Adrenal gland (tissue), 12 donors: Measurements from ENCODE around the gene COL21A1. TPM values are rescaled to one million over a fixed set of nuclear protein-coding genes. Genes with fewer than 3 reads are reported as not detected.

Source experiments
- DNase-seq, 7 donors: peaks; one replicate each; pipeline ENCODE4 v3.0.0-alpha.2; 2019 to 2020
- H3K27ac ChIP-seq, 5 donors: fragments of 200-600 bp; sonication (generic) in 4 of 5; 1 replicate in 3 of 5; 2 replicates in 2 of 5; pipeline versions ENCODE4 v1.5.1 to v1.8.0; 2016 to 2020; ENCODE audit warnings: mild to moderate bottlenecking in 1 of 5
- H3K27me3 ChIP-seq: fragments of 200-600 bp; 2 replicates; pipeline ENCODE4 v1.8.0; 2021
- H3K36me3 ChIP-seq, 2 donors: fragments of 200-600 bp; replicated peaks in 1 of 2; 1 replicate in 1 of 2; 2 replicates in 1 of 2; pipeline versions ENCODE4 v1.5.1 to v1.8.0; 2018 to 2022
- H3K4me1 ChIP-seq, 2 donors: fragments of 200-600 bp; replicated peaks in 1 of 2; 1 replicate in 1 of 2; 2 replicates in 1 of 2; pipeline versions ENCODE4 v1.5.1 to v1.8.0; 2018 to 2021
- H3K4me3 ChIP-seq, 4 donors: fragments of 200-600 bp; sonication (generic) in 3 of 4; one replicate each; pipeline ENCODE4 v1.5.1; 2016 to 2018
- H3K9me3 ChIP-seq, 3 donors: fragments of 200-600 bp; sonication (generic) in 1 of 3; replicated peaks in 1 of 3; 1 replicate in 2 of 3; 2 replicates in 1 of 3; pipeline versions ENCODE4 v1.5.1 to v1.8.0; 2016 to 2021
- CTCF ChIP-seq, 6 experiments: fragments of 450-650 bp in 4 of 6; fragments of 200-600 bp in 2 of 6; sonication (generic) in 1 of 6; IDR thresholded peaks; 1 replicate in 5 of 6; 2 replicates in 1 of 6; pipeline versions ENCODE4 v1.5.1 to v1.8.0; 2016 to 2021; ENCODE audit warnings: antibody characterized with exemption in 6 of 6, mild to moderate bottlenecking in 2 of 6, moderate library complexity in 1 of 6
- POLR2A ChIP-seq, 2 donors: fragments of 450-650 bp; IDR thresholded peaks; one replicate each; pipeline ENCODE4 v1.6.1; 2017; ENCODE audit warnings: antibody characterized with exemption in 2 of 2, mild to moderate bottlenecking in 2 of 2, moderate library complexity in 1 of 2
- WGBS, 4 donors: extraction: QIAGEN DNeasy Blood & Tissue Kit in 2 of 4; methylation state at CpG; one replicate each; pipeline versions ENCODE4 v1.1.5 to v1.1.7; 2013 to 2017; 5-methylcytosine and 5-hydroxymethylcytosine counted together
- intact Hi-C, 2 donors: fragments of 100-400 bp; cut with DNase I; formaldehyde crosslinking; loops; one replicate each; pipeline versions ENCODE4 v1.14.1 to v1.15.0; 2022 to 2023
- polyA plus RNA-seq, 3 donors: library from polyadenylated mRNA; stranded (reverse); fragments of 200-250 nt in 2 of 3; fragments of 350-450 nt in 1 of 3; fragmentation: Illumina TruSeq in 1 of 3; extraction: RNeasy Lipid Tissue Mini Kit (QIAGEN cat#74804) in 1 of 3; gene quantifications; one replicate each; pipeline ENCODE4 v1.2.3, GENCODE V29; 2013 to 2014
- total RNA-seq, 9 donors: library from RNA; depleted of rRNA in 4 of 9; stranded (reverse); fragments of >200 nt in 4 of 9; fragments of 120-200 nt in 1 of 9; fragmentation: NEBNext Ultra II Directional in 1 of 9; extraction: Animal tissue kit (Norgen Biotek cat#: 25700) in 1 of 9; gene quantifications; one replicate each; pipeline versions ENCODE4 v1.1.0 to v1.2.4, GENCODE V29; 2013 to 2023
- donor health status: healthy with polysubstance abuse.
- donor health status: Bipolar disorder and iron deficiency.
- donor health status: DM: yes; HTN: yes; CAD: no.
- donor health status: DM: no; HTN: no; CAD: no.
- donor health status: DM: no; HTN: no; CAD: no.
- donor health status: DM: yes; HTN: yes; CAD: no.

COL21A1 gene
- total and polyA plus RNA-seq, 12 donors = 0.12 to 19.4 (median 1.2) TPM

- 53 to 64% (median 60%) methylated on average over 7 of the region's 7 CpGs for WGBS, 4 donors
- no peaks in the 10 kb centered on the region for H3K4me1 ChIP-seq
- H3K27ac ChIP-seq = no peak overlapping the region
- no peaks in the 10 kb centered on the region for H3K36me3 ChIP-seq
- no peak for DNase-seq
- H3K9me3 ChIP-seq = no peaks in the 10 kb centered on the region
- intact Hi-C loops = loop anchor here (5.0 kb wide), 1 partner anchor 309 kb away; no protein-coding TSS in a partner anchor
- no peaks in the 10 kb centered on the region for H3K27me3 ChIP-seq
- H3K4me3 ChIP-seq = no peak overlapping the region
- TF ChIP-seq CTCF (IDR thresholded peaks at IDR 0.05) = no peak
- TF ChIP-seq POLR2A (IDR thresholded peaks at IDR 0.05) = no peak
Measured at GRCh38 chr6:56291302-56291917, 44.0 kb upstream of the COL21A1 start.

DNA sequence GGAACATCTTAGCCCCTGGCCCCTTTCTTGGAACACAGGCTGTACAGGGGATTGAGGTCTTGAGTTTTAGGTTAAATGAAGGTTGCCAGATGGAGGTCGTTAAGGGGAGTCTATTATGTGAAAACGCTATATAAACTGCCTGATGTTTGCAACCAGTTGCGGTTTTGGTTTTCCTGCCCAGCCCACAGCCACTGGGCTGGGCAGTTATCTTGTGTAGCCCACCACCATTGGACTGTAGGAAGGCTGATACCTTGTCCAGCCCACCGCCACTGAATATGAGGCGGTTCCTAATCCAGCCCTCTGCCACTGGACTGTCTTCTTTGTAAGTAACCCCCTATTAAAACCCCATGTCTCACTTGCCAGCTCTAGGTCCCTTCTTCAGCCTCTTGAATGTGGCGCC, 42.3 kb upstream of the COL21A1 start:
- Histone ChIP-seq H3K36me3 (no peaks in the 10 kb centered on the region), H3K27ac (no peak overlapping the region), H3K4me1 (no peaks in the 10 kb centered on the region), H3K27me3 (no peaks in the 10 kb centered on the region), H3K9me3 (no peaks in the 10 kb centered on the region), H3K4me3 (no peak overlapping the region)
- 84 to 95% (median 85%) methylated on average over 6 of the region's 6 CpGs for WGBS, 4 donors
- TF ChIP-seq POLR2A (IDR thresholded peaks at IDR 0.05) (no peak), CTCF (IDR thresholded peaks at IDR 0.05) (no peak)
- no peak for DNase-seq
- intact Hi-C loops = loop anchor here (5.0 kb wide), 1 partner anchor 307 kb away; no protein-coding TSS in a partner anchor

GRCh38 chr6:56288347-56288746, 41.0 kb upstream of the COL21A1 start:
- H3K27ac ChIP-seq = no peak overlapping the region
- no peak overlapping the region for H3K4me3 ChIP-seq
- no peaks in the 10 kb centered on the region for H3K36me3 ChIP-seq
- no peak for TF ChIP-seq POLR2A (IDR thresholded peaks at IDR 0.05)
- TF ChIP-seq CTCF (IDR thresholded peaks at IDR 0.05) = no peak
- no peaks in the 10 kb centered on the region for H3K4me1 ChIP-seq
- 81 to 93% (median 83%) methylated on average over 2 of the region's 2 CpGs for WGBS, 4 donors
- no peaks in the 10 kb centered on the region for H3K9me3 ChIP-seq
- DNase-seq = no peak
- H3K27me3 ChIP-seq = no peaks in the 10 kb centered on the region
- intact Hi-C loops = no loop called here

GRCh38 chr6:56282391-56282790, 35.0 kb upstream of the COL21A1 start:
- Histone ChIP-seq H3K27me3 (no peaks in the 10 kb centered on the region), H3K27ac (no peak overlapping the region), H3K4me1 (no peaks in the 10 kb centered on the region), H3K4me3 (no peak overlapping the region), H3K36me3 (no peaks in the 10 kb centered on the region), H3K9me3 (no peaks in the 10 kb centered on the region)
- TF ChIP-seq CTCF (IDR thresholded peaks at IDR 0.05) (no peak), POLR2A (IDR thresholded peaks at IDR 0.05) (no peak)
- intact Hi-C loops = no loop called here
- DNase-seq = no peak
